ENCODE results near the gene ARHGAP28.

DNA sequence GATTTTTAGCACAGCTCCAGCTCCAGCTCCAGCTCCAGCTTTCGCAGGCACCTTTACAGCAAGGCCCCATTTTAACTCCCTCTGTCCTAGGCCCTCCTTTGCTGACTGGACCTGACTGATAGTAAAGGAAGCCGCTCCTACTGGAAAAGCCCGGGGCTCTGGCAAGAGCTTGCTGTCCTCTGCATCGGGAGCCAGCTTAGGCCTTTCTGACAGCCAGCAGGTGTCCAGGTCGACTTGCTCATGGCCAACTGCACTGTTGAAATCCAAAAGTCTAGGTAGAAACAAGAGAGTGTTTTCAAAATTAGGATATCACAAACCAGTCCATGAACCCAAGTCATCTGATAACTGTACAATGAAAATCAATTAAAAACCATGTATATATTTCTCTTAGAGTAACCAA lies 227.0 kb downstream of the ARHGAP28 start:
- no peak for TF ChIP-seq POLR2A (IDR thresholded peaks at IDR 0.05)
- TF ChIP-seq, protein P1, sequence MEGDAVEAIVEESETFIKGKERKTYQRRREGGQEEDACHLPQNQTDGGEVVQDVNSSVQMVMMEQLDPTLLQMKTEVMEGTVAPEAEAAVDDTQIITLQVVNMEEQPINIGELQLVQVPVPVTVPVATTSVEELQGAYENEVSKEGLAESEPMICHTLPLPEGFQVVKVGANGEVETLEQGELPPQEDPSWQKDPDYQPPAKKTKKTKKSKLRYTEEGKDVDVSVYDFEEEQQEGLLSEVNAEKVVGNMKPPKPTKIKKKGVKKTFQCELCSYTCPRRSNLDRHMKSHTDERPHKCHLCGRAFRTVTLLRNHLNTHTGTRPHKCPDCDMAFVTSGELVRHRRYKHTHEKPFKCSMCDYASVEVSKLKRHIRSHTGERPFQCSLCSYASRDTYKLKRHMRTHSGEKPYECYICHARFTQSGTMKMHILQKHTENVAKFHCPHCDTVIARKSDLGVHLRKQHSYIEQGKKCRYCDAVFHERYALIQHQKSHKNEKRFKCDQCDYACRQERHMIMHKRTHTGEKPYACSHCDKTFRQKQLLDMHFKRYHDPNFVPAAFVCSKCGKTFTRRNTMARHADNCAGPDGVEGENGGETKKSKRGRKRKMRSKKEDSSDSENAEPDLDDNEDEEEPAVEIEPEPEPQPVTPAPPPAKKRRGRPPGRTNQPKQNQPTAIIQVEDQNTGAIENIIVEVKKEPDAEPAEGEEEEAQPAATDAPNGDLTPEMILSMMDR (IDR thresholded peaks at IDR 0.05), result no peak

Measured in right lobe of liver (tissue), 4 donors.